Mammary epithelial cell (primary cell): Measurements from ENCODE around the gene MRPL40.

Experiments
- CTCF ChIP-seq, 2 donors: IDR thresholded peaks in 1 of 2; conservative IDR thresholded peaks in 1 of 2; 2 replicates each; pipeline ENCODE4 v1.5.1; 2011 to 2012; ENCODE audit warnings: inconsistent platforms in 2 of 2, low read length in 2 of 2, mild to moderate bottlenecking in 2 of 2, control low read depth in 1 of 2, low read depth in 1 of 2; ENCODE audit not compliant: insufficient read depth in 1 of 2; ENCODE audit errors: extremely low read depth in 1 of 2
- EZH2 ChIP-seq: IDR thresholded peaks from 2 replicates; pipeline ENCODE4 v1.6.1; 2012; ENCODE audit warnings: low read length, inconsistent platforms, borderline replicate concordance

GRCh38 chr22:19446603-19447329 lies 14.4 kb downstream of the MRPL40 start:
- TF ChIP-seq CTCF (conservative IDR thresholded peaks at IDR 0.05 in 1 of 2, IDR thresholded peaks at IDR 0.05 in 1 of 2; ENCODE audit: extremely low read depth in 1 of 2, insufficient read depth in 1 of 2, low read depth in 1 of 2, low read length in 2 of 2) (no peak), EZH2 (no peak)
